ENCODE results near the gene SNX32.

The SNX32 gene

DNA sequence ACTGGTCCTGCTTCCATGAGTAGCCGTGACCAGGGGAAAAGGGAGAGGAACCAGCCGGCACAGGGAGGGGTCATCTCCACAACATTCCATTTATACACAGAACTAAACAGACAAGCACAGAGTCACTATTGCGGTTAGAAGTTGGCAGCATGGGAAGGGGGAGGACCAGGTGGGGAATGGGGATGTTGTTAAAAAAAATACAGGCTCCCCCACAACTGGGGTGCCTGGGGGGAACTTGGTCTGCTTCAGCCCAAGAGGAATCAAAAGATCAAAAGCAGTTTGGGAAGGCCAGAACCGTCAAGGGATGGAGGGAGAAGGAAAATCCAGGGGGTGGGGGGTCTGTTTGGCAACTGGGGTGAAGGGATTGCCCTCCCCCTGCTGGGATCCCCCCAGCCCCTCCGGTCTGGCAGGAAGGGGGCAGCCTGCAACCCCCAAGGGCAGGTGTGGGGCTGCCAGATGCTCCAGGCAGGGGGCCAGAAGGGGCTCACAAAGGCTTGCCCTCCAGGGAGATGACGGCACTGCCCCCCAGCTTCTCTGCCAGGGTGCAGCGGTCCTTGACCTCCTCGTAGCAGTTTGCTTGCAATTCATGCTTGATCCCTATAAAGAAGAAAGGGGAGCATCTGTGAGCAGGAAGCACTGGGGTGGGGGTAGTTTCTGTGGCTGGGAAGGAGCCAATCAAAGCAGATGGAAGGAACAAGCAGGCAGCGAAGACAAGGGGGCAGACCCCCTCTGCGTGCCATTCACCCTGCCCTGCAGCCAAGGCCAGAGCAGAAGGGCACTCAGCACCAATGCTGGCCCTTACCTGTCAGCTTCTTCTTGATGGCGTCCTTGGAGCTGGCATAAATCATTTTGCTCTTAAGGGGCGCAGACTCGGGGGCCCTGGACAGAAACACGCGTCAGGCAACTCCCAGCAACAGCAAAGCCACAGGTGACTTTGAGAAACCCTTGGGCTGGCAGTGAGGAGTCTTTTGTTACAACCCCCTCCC lies 21.4 kb downstream of the SNX32 start:
- in situ Hi-C loops (cut with MboI; ENCODE audit: low sequenced_read_pairs), result no loop called here

DNA sequence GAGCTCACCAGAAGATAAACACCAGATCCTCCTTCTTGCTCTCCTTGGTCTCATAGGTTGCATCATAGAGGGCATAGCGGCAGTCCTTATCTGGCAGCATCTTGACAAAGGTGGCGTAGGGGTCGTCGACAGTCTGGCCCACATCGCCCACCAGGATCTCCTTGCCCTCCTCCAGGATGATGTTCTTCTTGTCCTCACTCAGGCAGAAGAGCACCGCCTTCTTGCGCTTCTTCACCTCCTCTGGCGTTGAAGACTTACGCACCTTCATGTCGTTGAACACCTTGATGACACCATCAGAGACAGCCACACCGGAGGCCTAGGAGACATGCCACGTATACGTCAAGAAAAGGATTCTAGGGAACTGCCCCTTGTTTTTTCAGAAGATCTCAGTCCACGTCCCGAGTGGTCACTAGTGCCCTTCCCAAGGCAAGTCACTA lies 22.2 kb downstream of the SNX32 start:
- in situ Hi-C loops (cut with MboI; ENCODE audit: low sequenced_read_pairs), result no loop called here

- in situ Hi-C loops (cut with MboI; ENCODE audit: low sequenced_read_pairs), result no loop called here
These were observed 23.1 kb downstream of the SNX32 start for GRCh38 chr11:65856689-65857499.

DNA sequence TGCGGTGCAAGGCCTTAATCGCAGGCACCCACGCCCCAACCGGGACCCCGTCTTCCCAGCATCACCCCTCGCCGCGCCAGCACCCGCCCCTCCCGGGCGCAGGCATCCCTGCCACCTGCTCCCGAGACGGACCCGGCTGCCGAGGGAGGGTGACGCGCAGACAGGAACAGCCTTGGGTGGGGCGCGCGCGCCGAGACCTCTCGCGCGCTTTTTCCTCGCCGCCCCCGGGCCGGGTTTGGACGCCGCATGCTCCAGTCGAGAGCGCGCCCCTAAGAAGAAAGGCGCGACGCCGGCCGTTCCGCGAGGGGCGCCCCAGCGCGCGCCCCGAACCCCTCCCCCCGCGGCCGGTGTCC lies 23.7 kb downstream of the SNX32 start:
- in situ Hi-C loops (cut with MboI; ENCODE audit: low sequenced_read_pairs), result no loop called here

DNA sequence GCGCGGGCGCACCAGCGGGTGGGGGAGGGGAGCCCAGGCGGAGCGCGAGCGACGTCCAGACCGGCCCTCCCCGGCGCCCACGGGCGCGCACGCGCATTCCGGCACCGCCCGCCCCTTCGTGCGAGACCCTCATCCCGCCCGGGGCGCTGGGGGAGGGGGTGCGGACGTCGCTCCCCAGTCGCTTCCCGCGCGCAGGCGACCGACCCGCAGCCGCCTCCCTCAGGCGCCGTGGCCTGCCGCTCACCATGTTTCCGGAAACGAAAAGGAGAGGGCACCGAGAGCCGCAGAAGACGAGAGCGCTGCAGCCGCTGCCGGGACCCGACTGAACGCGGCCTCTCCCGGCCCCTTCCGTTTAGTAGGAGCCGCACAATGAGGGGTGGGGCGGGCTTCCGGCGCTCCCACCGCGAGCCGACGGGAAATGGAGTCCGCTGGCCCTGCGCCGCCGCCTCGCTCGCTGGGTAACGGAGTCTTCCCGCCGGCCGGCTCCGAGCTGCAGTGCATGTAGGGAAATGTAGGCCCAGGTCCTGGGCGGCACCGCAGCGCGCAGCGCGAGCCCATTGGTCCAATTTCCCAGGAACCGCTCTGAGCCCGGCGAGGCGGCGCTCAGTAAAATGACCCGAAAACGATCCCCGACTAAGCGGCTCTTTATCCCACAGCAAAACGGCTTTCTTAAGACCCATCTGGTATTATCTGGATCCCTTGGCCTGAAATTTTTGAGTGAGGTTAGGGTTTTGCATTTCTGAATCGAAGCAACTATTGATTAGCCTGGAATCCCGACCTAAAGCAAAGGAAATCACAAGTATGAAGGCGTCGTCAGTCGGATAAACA lies 24.3 kb downstream of the SNX32 start, which contains the start of gene CFL1:
Gene CFL1, minus strand, starts transcription at position 328 of the 828 bp plus-strand sequence. Its CDS starts 81 bp downstream, at position 247.
- in situ Hi-C loops (cut with MboI; ENCODE audit: low sequenced_read_pairs), result no loop called here

DNA sequence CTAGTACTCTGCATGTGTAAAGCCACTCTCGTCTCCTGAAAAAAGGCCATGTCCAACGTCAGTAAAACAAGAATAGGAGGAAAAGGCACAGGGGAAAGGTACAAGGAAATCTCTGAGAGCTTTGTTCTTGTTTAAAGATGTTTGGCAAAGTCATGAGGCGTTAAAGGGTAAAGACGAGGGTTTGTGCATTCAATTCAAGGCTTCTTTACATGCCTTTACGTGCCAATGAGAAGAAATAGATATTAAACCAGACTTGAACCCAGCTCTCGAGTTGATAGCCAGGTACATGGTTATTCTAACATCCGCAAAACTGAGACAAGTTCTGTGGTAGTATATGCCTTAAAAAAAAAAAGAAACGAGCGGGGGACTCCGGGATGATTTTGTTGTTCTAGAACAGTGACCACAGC lies 24.9 kb downstream of the SNX32 start:
- in situ Hi-C loops (cut with MboI; ENCODE audit: low sequenced_read_pairs), result no loop called here

DNA sequence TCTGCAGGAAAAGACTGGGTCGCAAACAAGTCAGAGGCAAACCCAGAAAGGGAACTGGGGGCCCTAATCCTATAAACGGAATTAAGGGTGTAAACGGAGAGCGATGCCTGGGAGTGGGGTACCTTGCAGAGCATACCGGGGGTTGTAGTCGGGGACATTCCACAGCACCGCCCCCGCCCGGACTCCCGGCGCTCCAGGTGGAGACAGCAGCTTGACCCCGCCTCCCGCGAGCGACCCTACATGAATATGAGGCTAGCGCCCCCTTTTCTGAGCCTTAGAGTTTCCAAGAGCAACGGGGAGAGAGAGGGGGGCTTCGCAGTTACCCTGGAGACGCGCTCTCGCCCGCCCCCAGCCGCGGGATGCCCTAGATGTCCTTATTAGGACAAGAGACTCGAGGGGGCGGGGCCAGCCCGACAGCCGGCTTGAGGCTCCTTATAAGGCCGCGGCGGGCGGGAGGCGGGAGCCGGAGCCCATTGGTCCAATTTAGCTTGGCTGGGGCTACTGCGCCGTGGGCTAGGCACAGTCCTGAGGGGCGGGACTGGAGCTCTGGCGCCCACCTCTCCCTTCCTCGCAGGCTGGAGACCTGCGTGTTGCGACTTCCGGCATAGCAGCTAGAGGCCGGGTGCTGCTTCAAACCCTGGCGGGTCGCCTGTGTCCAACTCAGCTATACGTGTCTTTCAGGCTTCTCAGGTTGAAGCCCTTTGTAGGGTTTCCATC lies 25.5 kb downstream of the SNX32 start:
- in situ Hi-C loops (cut with MboI; ENCODE audit: low sequenced_read_pairs), result no loop called here

- in situ Hi-C loops (cut with MboI; ENCODE audit: low sequenced_read_pairs), result no loop called here
These were observed 26.1 kb downstream of the SNX32 start for GRCh38 chr11:65859812-65860277.

DNA sequence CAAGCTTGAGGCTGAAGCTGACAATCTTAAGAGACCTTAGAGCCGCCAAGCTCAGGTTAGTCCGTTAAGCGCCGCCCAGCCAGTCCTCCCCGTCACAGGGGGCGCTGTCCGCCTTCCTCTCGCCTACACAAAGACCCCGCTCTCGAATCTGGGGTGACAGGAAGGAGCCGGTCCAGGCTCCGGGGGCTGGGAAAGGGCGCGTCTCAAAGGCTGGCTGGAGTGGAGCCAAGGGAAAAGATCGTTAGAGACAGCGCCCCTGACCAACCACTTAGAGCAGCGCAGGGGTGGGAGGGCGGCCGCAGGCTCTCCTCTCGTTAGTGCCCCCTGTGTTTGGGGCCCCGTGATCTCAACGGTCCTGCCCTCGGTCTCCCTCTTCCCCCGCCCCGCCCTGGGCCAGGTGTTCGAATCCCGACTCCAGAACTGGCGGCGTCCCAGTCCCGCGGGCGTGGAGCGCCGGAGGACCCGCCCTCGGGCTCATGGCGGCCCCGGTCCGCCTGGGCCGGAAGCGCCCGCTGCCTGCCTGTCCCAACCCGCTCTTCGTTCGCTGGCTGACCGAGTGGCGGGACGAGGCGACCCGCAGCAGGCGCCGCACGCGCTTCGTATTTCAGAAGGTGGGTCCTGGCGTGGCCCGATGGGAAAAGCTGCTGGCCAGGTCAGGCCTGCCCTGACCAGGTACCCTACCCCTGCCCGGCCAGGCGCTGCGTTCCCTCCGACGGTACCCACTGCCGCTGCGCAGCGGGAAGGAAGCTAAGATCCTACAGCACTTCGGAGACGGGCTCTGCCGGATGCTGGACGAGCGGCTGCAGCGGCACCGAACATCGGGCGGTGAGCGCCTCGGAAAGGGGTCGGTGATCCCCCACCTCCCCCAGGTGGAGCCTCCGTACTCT lies 26.8 kb downstream of the SNX32 start, which contains the start of gene MUS81:
Gene MUS81, plus strand, starts transcription at position 156 of the 887 bp plus-strand sequence. Its CDS starts 321 bp downstream, at position 477.
- in situ Hi-C loops (cut with MboI; ENCODE audit: low sequenced_read_pairs), result no loop called here

GRCh38 chr11:65861165-65861505 lies 27.4 kb downstream of the SNX32 start:
- in situ Hi-C loops (cut with MboI; ENCODE audit: low sequenced_read_pairs), result no loop called here

- in situ Hi-C loops (cut with MboI; ENCODE audit: low sequenced_read_pairs), result no loop called here
These were observed 27.9 kb downstream of the SNX32 start for GRCh38 chr11:65861533-65862183.

DNA sequence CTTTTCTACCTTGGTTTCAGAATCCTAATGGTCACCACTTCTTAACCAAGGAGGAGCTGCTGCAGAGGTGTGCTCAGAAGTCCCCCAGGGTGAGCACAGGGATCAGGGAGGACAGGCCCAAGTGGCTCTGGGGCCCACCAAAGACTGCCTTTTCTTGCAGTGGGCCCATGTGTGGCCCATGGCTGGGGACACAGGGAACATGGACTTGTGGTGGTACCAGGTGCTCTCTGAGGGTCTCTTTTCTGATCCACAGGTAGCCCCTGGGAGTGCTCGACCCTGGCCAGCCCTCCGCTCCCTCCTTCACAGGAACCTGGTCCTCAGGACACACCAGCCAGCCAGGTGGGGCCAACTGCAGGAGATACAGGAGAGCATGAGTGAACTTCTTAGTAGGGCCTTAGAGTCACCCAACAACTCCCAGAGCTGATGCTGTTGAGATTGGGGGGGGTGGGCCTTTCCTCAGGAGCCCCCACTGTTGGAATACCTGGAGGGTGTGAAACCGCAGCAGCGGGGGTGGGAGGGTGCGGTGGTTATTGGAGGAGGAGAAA lies 28.5 kb downstream of the SNX32 start:
- in situ Hi-C loops (cut with MboI; ENCODE audit: low sequenced_read_pairs), result no loop called here

DNA sequence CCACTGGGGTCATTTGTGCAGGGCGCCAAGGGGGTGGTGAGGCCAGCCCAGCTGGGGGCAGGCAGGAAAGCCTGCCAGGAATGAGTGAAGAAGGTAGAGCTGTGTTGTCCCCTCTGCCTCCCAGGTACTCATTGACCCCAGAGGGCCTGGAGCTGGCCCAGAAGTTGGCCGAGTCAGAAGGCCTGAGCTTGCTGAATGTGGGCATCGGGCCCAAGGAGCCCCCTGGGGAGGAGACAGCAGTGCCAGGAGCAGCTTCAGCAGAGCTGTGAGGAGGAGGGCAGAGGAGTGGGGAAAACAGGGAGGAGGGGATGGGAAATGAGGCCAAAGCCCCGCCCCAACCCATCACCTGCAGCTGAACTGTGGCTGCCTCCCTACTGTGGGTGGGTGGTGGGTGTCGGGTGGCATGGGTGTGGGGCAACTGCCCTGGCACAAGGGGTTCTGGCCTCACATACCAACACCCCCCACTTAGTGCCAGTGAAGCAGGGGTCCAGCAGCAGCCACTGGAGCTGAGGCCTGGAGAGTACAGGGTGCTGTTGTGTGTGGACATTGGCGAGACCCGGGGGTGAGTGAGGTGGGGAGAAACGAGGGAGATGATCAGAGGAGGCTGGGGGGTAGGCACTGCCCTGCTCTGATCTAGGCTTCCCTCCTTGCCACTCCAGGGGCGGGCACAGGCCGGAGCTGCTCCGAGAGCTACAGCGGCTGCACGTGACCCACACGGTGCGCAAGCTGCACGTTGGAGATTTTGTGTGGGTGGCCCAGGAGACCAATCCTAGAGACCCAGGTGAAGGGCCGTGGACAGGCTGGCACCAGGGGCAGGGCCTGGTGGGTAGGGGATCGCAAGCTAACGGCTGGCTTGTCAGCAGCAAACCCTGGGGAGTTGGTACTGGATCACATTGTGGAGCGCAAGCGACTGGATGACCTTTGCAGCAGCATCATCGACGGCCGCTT lies 29.5 kb downstream of the SNX32 start:
- in situ Hi-C loops (cut with MboI; ENCODE audit: low sequenced_read_pairs), result no loop called here

GRCh38 chr11:65863889-65864705 lies 30.3 kb downstream of the SNX32 start:
- in situ Hi-C loops (cut with MboI; ENCODE audit: low sequenced_read_pairs), result no loop called here

GRCh38 chr11:65864706-65865471 lies 31.1 kb downstream of the SNX32 start:
- in situ Hi-C loops (cut with MboI; ENCODE audit: low sequenced_read_pairs), result no loop called here

Measured in HL-60/S4 (cell line).